Mammary epithelial cell (primary cell): ENCODE data around the gene INPP5A.

Experiments
- CTCF ChIP-seq, 2 donors: IDR thresholded peaks in 1 of 2; conservative IDR thresholded peaks in 1 of 2; 2 replicates each; pipeline ENCODE4 v1.5.1; 2011 to 2012; ENCODE audit warnings: inconsistent platforms in 2 of 2, low read length in 2 of 2, mild to moderate bottlenecking in 2 of 2, control low read depth in 1 of 2, low read depth in 1 of 2; ENCODE audit not compliant: insufficient read depth in 1 of 2; ENCODE audit errors: extremely low read depth in 1 of 2
- EZH2 ChIP-seq: IDR thresholded peaks from 2 replicates; pipeline ENCODE4 v1.6.1; 2012; ENCODE audit warnings: low read length, inconsistent platforms, borderline replicate concordance

DNA sequence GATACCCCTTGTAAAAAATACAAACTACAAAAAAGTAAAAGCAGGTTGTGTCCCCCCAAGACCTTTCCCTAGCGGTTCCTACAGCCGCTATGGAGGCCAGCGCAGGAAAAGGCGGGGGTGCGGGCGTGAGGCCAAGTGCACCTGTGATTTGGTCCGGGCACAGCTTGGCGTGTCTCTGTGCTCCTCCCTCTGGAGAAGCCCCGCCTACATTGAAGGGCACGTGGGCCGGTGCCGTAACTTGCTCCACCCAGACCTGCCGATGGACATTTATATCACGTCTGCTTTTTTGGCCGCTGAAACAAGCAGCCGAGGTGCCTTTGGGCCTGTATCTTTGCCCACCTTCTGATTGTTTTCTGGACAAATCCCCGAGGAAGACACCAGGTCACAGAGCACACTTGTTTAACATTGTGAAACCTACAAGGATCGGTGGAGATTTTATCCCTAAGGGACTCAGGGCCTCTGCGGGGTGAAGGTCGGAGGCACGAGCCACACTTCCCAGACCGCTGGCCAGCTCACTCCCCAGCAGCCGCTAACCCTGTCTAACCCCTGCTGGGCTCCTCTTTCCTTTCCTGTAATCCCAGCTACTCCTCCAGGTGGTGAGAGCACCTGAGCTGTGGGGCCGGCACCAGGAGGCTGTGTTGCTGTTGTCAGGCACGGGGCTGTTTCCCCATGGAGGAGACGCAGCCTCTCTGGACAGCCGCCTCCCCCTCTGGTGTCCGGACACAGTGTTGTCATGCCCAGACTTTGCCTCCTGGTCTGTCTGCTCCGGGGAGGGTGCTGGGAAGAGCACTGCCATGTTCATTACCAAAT is 18.8 kb upstream of the INPP5A start:
- TF ChIP-seq CTCF (conservative IDR thresholded peaks at IDR 0.05 in 1 of 2, IDR thresholded peaks at IDR 0.05 in 1 of 2; ENCODE audit: extremely low read depth in 1 of 2, insufficient read depth in 1 of 2, low read depth in 1 of 2, low read length in 2 of 2) (no peak), EZH2 (no peak)
